ENCODE measurements around the gene WDR45. TPM values are rescaled to one million over a fixed set of nuclear protein-coding genes. Genes with fewer than 3 reads are reported as not detected.

WDR45 gene
- total RNA-seq, 1 donor from 2014 or later = 43.7 TPM

- TF ChIP-seq CTCF (conservative IDR thresholded peaks at IDR 0.05; ENCODE audit: low read depth, low read length) = no peak
- H3K4me3 ChIP-seq (ENCODE audit: low read depth, low read length) = no peak overlapping the region
- DNase-seq (ENCODE audit: low read depth) = no peak
These were observed 17.8 kb downstream of the WDR45 start for GRCh38 chrX:49061916-49062315.

- no peak for DNase-seq (ENCODE audit: low read depth)
- H3K4me3 ChIP-seq (ENCODE audit: low read depth, low read length) = no peak overlapping the region
- no peak for TF ChIP-seq CTCF (conservative IDR thresholded peaks at IDR 0.05; ENCODE audit: low read depth, low read length)
These were observed 18.2 kb downstream of the WDR45 start for GRCh38 chrX:49061490-49061889.

- no peak for TF ChIP-seq CTCF (conservative IDR thresholded peaks at IDR 0.05; ENCODE audit: low read depth, low read length)
- H3K4me3 ChIP-seq (ENCODE audit: low read depth, low read length) = no peak overlapping the region
- no peak for DNase-seq (ENCODE audit: low read depth)
These were observed 18.8 kb downstream of the WDR45 start for GRCh38 chrX:49060914-49061313.

- DNase-seq (ENCODE audit: low read depth) = no peak
- peak overlapping the region; percentile 73 for H3K4me3 ChIP-seq (ENCODE audit: low read depth, low read length)
- TF ChIP-seq CTCF (conservative IDR thresholded peaks at IDR 0.05; ENCODE audit: low read depth, low read length) = no peak
These were observed 20.0 kb downstream of the WDR45 start for GRCh38 chrX:49059681-49060085.

GRCh38 chrX:49059201-49059600, 20.5 kb downstream of the WDR45 start:
- peak overlapping the region; percentile 73 for H3K4me3 ChIP-seq (ENCODE audit: low read depth, low read length)
- no peak for DNase-seq (ENCODE audit: low read depth)
- no peak for TF ChIP-seq CTCF (conservative IDR thresholded peaks at IDR 0.05; ENCODE audit: low read depth, low read length)

- no peak for DNase-seq (ENCODE audit: low read depth)
- H3K4me3 ChIP-seq (ENCODE audit: low read depth, low read length) = peak within 1 kb of the TSS; percentile 73
- TF ChIP-seq CTCF (conservative IDR thresholded peaks at IDR 0.05; ENCODE audit: low read depth, low read length) = no peak
These were observed 20.9 kb downstream of the WDR45 start, which contains the start of gene CCDC120 for GRCh38 chrX:49058794-49059193. CCDC120 (plus strand) TSS chrX:49058999; CDS start chrX:49062042, 3,043 bp downstream.

GRCh38 chrX:49054073-49054762, 25.5 kb downstream of the WDR45 start:
- TF ChIP-seq CTCF (conservative IDR thresholded peaks at IDR 0.05; ENCODE audit: low read depth, low read length) = no peak
- no peak for DNase-seq (ENCODE audit: low read depth)
- peak overlapping the region; percentile 59 for H3K4me3 ChIP-seq (ENCODE audit: low read depth, low read length)

Measured in epithelial cell of proximal tubule (primary cell).